ENCODE results near the gene GRM7.

Gene GRM7

DNA sequence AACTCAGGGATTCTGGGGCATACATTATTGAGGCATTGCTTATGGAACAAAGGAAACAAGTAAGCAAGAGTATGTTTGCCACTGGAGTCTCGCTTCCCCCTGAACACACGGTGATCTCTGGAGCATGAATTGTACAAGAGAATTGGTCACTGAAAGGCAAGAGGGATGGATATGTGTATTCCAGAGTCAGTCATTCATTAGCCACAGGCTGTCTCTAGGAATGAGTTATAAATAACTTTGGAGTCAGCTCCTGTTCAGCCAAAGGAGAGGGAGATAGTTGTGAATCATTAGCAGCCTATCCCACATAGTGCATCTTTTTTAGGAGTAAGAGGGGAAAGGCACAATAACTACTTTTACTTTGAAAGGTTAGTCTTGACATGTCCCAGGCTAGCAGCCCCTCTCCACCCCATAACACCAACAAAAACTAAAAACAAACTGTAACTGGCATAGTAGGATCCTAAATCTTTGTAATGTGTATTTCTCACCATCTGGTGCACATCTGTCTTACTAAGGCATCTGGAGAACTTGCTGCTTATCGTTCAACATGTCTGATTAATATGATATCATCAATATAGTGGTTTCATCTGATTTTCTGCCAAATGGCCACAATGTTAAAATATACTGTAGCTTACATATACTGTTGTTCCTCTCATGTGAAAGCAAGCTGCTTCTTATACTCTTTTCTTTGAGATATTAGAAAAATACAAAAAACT, 462.2 kb downstream of the GRM7 start:
- no peak for DNase-seq

DNA sequence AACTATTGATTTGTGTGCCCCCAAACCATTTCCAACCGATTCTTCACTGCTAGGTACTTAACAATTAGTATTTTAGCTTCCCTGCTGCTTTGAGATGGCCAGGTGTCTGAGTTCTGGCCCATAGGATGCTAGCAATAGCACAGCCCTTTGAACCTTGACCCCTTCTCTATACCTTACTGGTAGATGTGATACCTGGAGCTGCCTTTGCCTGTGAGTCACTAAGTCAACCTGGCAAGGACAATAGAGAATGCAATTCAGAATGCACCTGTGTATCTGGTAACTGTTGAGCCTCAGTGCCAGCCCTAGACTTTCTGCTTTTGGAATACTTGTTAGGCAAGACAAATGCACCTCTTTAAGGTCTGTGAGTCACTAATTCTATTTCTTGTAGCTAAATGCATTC, 467.4 kb downstream of the GRM7 start:
- DNase-seq: no peak

- no peak for DNase-seq
Observed at GRCh38 chr3:7332696-7333095, 471.8 kb downstream of the GRM7 start.

- no peak for DNase-seq
Observed at GRCh38 chr3:7333125-7333524, 472.2 kb downstream of the GRM7 start.

- DNase-seq: no peak
Observed at GRCh38 chr3:7340795-7341194, 479.9 kb downstream of the GRM7 start.

GRCh38 chr3:7346364-7346763, 485.4 kb downstream of the GRM7 start:
- DNase-seq: no peak

DNA sequence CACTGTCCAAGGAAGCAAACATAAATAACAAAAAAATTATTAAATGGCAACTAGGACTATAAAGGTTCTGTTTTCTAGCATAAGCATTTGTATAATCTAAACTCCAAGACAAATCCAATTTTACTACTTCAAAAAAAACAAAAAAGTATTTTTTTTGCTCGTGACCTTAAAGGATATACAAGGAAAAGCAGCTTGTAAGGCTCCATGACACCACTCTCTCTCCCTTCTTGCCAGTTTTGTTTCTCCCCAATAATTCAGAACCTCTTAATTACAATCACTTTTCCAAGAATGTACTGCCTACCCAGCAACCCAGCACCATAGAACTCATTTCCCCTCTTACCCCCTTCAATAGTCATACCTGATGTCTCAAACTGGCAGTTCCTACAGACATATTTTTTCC, 496.2 kb downstream of the GRM7 start:
- no peak for DNase-seq

- no peak for DNase-seq
Observed at GRCh38 chr3:7367968-7368367, 507.1 kb downstream of the GRM7 start.

DNA sequence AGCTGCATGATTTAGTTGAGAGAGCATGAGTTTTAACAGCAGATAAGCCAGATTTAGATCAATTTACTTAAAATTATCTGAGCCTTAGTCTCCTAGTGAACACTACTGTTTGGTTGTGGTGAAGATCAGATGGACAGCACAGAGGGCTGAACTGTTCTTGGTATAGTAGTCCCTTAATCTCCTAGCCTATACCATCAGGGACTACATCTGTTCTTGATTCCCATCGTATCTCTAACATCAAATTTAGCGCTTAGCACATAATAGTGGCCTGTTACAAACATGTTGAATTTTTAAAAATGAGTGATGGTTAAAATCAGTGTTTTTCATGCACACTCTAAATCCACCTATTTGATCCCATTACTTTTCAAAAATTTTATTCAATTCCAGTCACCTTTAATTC, 507.7 kb downstream of the GRM7 start:
- no peak for DNase-seq

GRCh38 chr3:7371693-7372572, 511.0 kb downstream of the GRM7 start:
- no peak for DNase-seq

DNA sequence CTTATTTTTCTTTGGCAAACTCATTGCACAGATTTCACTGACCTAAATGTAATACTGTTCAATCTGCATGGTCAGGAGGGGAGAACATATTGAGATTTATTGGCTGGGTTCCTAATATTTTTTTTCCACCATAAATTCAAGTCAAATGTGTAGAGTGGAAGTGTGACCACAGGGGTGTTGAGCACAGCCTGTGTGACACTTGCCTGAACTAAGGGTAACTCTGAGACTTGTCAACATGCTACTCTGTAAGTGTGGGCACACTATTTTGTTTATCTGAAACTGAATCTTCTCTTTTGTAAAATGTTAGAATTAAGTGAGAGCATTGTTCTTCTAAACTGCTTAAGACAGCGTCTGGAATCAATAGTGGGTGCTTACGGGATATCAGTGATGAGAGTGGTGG, 516.2 kb downstream of the GRM7 start:
- DNase-seq: no peak

DNA sequence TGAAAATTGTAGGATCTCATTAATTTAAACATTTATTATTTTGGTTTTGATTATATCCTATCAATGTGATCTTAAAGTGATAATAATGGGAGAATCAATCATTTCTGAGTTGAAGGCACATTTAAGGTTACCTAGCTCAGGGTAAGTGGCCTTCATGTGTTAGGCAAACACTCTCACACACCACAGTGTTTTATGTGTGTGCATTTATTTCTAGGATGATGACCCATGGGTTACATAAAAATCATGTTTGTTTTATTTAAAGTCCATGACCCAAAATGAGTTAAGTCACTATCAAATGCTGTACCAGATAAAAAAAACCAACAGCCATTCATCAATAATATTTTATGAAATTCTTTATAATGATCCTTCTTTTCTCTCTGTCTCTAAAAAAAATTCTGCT, 520.8 kb downstream of the GRM7 start:
- no peak for DNase-seq

GRCh38 chr3:7382293-7383010, 521.5 kb downstream of the GRM7 start:
- DNase-seq: no peak

DNA sequence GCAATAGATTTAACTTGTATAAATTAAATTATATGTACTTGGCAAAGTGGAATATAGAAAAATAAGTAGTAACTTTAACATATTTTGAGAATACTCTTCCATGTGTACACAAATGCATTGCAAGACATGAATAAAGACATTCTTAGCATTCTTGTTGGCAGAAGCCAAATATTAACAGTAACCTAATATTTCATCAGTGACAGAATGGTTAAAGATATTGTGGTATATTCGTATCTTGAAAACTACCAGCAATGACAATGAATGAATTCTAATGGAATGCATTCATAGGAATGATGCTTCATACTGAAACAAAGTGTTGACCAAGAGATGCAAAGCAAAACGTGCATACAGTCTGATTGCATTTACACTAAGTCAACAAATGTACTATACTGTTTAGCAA, 524.7 kb downstream of the GRM7 start:
- no peak for DNase-seq

DNA sequence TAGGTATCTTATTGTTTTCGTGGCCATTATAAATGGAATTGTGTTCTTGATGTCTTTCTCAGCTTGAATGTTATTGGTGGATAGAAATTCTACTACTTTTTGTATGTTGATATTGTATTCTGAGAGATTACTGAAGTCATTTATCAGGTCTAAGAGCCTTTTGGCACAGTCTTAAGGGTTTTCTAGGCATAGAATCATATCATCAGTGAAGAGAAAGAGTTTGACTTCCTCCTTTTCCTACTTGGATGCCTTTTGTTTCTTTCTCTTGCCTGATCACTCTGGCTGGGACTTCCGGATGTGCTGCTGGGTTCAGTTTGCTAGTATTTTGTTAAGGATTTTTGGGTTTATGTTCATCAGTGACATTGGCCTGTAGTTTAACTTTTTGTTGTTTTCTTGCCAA, 527.1 kb downstream of the GRM7 start:
- DNase-seq: no peak

GRCh38 chr3:7392206-7392605, 531.3 kb downstream of the GRM7 start:
- no peak for DNase-seq

DNA sequence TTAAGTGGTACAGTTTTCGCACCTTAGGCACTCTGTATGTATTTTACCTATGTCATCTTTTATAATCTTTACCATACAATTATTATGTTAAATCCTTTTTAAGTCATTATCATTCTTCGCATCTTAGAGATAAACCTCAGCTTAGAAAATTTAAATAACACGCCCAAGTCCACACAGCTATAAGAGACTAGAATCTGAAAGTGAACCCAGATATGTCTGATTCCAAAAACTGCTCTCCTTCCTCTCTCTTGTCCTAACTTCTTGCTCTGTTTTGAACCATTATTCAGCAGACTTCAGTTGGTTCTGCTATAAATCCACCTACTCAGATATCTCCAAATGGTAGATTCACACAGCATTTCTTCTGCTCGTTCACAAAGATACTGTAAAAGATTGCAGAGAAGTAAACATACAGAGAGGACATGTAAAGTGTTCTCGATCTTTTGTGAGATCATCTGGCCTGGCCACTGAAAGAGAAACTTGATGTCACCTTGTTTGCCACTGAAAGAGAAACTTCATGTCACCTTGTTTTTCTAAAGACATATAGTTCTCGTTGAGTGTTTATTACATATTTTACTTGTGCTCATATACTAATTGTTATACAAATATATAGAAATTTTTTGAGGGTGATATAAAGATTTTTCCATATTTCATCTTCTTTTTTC, 533.2 kb downstream of the GRM7 start:
- DNase-seq: no peak

- no peak for DNase-seq
Observed at GRCh38 chr3:7396534-7396933, 535.6 kb downstream of the GRM7 start.

DNA sequence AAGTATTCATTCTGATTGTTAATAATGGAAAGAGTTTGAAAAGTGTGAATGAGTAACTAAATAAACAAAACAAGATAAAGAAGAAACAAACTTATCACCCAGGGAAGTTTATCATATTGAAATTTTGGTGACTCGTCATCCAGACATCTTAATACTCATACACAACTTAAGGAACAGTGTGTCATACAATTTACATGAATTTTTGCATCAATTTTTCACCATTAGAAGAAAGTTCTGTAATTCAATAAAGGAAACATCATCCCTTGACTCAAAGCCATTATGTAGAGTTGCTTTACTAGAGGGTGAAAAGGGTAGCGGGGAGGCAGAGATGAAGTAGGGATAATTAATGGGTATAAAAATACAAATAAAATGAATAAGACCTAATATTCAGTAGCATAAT, 536.2 kb downstream of the GRM7 start:
- no peak for DNase-seq

DNA sequence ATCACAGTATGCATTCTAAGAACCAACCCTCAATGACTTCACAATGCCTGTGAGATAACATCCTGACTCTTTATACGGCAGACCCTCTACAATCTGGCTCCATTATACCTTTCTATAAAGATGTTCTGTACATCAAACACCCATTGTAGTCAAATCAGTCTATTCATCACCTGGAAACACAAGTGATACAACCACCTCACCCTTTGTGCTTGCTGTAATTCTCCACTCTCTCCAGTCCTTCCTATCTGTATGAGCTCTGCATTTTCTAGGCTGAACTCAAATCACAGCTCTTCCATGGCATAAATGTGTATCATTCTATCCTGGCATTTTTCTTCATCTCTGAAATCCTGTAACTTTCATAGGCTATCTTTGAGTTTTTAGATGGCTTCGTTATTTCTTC, 539.4 kb downstream of the GRM7 start:
- no peak for DNase-seq

DNA sequence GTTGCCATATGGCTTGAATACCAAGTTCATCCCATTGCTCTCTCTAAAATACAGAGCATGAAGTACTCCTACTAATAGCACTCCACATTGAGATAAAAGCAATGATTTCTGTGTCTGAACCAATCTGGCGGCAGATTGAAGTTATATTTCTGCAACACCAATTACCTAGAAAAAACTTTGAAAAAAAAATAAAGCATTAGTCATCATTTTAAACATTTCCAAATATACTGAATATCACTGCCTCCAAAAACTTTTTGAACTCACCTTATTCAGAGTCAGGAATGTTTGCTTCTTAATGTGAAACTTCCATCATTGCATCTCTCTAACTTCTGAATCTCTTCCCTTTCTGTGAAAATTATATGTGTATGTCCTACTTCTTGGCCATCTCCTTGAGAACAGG, 540.5 kb downstream of the GRM7 start:
- no peak for DNase-seq

GRCh38 chr3:7407107-7407506, 546.2 kb downstream of the GRM7 start:
- DNase-seq: no peak

GRCh38 chr3:7410782-7411181, 549.9 kb downstream of the GRM7 start:
- no peak for DNase-seq

Data from stimulated activated CD4-positive, alpha-beta T cell treated with anti-CD3 and anti-CD28 coated beads, Interleukin-4, amount 100 ng/mL, for 4 hours (primary cell).